ENCODE data around the gene CBFA2T3. TPM values are rescaled to one million over a fixed set of nuclear protein-coding genes. Genes with fewer than 3 reads are reported as not detected.

Gene CBFA2T3
- total and polyA plus RNA-seq, 9 donors, result 0.53 to 2.8 (median 1.2) TPM; not detected in 1

GRCh38 chr16:89015271-89015859, 38.4 kb upstream of the CBFA2T3 start:
- TF ChIP-seq POLR2A (IDR thresholded peaks at IDR 0.05) (no peak), EP300 (IDR thresholded peaks at IDR 0.05) (no peak)
- TF ChIP-seq, protein P1, sequence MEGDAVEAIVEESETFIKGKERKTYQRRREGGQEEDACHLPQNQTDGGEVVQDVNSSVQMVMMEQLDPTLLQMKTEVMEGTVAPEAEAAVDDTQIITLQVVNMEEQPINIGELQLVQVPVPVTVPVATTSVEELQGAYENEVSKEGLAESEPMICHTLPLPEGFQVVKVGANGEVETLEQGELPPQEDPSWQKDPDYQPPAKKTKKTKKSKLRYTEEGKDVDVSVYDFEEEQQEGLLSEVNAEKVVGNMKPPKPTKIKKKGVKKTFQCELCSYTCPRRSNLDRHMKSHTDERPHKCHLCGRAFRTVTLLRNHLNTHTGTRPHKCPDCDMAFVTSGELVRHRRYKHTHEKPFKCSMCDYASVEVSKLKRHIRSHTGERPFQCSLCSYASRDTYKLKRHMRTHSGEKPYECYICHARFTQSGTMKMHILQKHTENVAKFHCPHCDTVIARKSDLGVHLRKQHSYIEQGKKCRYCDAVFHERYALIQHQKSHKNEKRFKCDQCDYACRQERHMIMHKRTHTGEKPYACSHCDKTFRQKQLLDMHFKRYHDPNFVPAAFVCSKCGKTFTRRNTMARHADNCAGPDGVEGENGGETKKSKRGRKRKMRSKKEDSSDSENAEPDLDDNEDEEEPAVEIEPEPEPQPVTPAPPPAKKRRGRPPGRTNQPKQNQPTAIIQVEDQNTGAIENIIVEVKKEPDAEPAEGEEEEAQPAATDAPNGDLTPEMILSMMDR (IDR thresholded peaks at IDR 0.05), result no peak
- DNase-seq, result no peak
- no peak overlapping the region for H3K4me3 ChIP-seq
- H3K4me1 ChIP-seq (ENCODE audit: insufficient read depth), result no peaks in the 10 kb centered on the region
- no peak overlapping the region for H3K27ac ChIP-seq
- peaks cover 0 to 4% of the 10 kb centered on the region in 2 donors for H3K9me3 ChIP-seq
- H3K27me3 ChIP-seq, result no peaks in the 10 kb centered on the region
- no peaks in the 10 kb centered on the region for H3K36me3 ChIP-seq
- intact Hi-C loops (cut with DNase I), result no loop called here
- WGBS, 3 donors, result 67 to 78% (median 68%) methylated on average over 18 to 20 of the region's 20 CpGs

GRCh38 chr16:89014403-89015230, 37.6 kb upstream of the CBFA2T3 start:
- DNase-seq, result no peak
- no peaks in the 10 kb centered on the region for H3K4me1 ChIP-seq (ENCODE audit: insufficient read depth)
- WGBS, 3 donors, result 59 to 69% (median 65%) methylated on average over 14 to 19 of the region's 19 CpGs
- TF ChIP-seq, protein P1 (IDR thresholded peaks at IDR 0.05), result no peak
- H3K9me3 ChIP-seq, result peaks cover 0 to 4% of the 10 kb centered on the region in 2 donors
- H3K36me3 ChIP-seq, result no peaks in the 10 kb centered on the region
- no peaks in the 10 kb centered on the region for H3K27me3 ChIP-seq
- intact Hi-C loops (cut with DNase I), result no loop called here
- H3K4me3 ChIP-seq, result no peak overlapping the region
- H3K27ac ChIP-seq, result no peak overlapping the region

DNA sequence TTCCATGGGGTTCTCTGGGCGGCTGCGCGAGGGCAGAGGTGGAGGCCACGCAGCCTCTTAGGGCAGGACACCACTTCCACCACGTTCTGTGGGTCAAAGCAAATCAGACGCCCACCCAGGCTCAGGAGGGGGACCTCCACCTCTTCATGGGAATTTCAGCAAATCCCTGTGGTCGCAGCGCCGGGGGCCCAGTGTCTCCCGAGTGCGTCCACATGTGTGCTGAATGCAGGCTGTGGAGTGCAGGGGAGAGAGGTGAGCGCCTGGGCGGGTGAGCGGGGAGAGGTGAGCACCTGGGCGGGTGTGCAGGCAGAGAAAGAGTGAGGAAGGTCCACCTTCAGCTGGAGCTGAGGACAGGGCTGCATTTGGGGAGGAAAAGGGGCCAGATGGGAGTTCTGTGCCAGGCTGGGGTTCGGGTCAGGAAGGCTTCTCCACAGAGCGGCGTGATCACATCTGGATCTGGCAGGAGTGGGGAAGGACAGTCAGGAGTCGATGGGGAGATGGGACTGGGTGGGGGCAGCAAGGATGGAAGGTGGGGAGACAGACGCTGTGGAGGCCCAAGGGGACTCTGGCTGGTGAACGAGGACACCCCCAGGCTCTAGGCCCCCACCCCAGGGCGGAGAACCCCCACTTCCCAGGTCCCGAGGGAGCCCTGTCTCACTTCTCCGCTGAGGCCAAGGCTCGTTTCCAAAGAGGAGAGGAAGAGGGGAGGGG, 36.8 kb upstream of the CBFA2T3 start:
- intact Hi-C loops (cut with DNase I), result no loop called here
- Histone ChIP-seq H3K27ac (no peak overlapping the region), H3K9me3 (peaks cover 0 to 4% of the 10 kb centered on the region in 2 donors), H3K36me3 (no peaks in the 10 kb centered on the region), H3K4me3 (no peak overlapping the region), H3K4me1 (ENCODE audit: insufficient read depth) (no peaks in the 10 kb centered on the region), H3K27me3 (no peaks in the 10 kb centered on the region)
- 52 to 59% (median 57%) methylated on average over 25 of the region's 25 CpGs for WGBS, 3 donors
- TF ChIP-seq, protein P1 (IDR thresholded peaks at IDR 0.05), result no peak
- no peak for TF ChIP-seq POLR2A (IDR thresholded peaks at IDR 0.05)
- TF ChIP-seq EP300 (IDR thresholded peaks at IDR 0.05), result no peak
- DNase-seq, result no peak

- Histone ChIP-seq H3K36me3 (no peaks in the 10 kb centered on the region), H3K27me3 (no peaks in the 10 kb centered on the region), H3K4me1 (ENCODE audit: insufficient read depth) (no peaks in the 10 kb centered on the region), H3K9me3 (peaks cover 0 to 4% of the 10 kb centered on the region in 2 donors), H3K27ac (no peak overlapping the region), H3K4me3 (no peak overlapping the region)
- TF ChIP-seq POLR2A (IDR thresholded peaks at IDR 0.05), result no peak
- TF ChIP-seq EP300 (IDR thresholded peaks at IDR 0.05), result no peak
- TF ChIP-seq, protein P1 (IDR thresholded peaks at IDR 0.05), result no peak
- intact Hi-C loops (cut with DNase I), result no loop called here
- no peak for DNase-seq
- WGBS, 3 donors, result 58 to 68% (median 62%) methylated on average over 6 of the region's 6 CpGs
These were observed 36.1 kb upstream of the CBFA2T3 start for GRCh38 chr16:89013111-89013510.
